Activated T-helper 9 cell treated with anti-CD3 and anti-CD28 coated beads, Interleukin-2, amount 50 U/mL, for 16 hours (primary cell): Measurements from ENCODE around the gene OVOL3.
"Not testable (repeated sequence)": the region's sequence is repeated elsewhere in the genome, so short reads cannot be mapped to it uniquely, and the experiment has no call there.

Experiments
- DNase-seq: peaks from one replicate; pipeline ENCODE4 v3.0.0-alpha.2; 2020; ENCODE audit warnings: low read depth

The OVOL3 gene

GRCh38 chr19:36134867-36135266 is 23.9 kb downstream of the OVOL3 start:
- DNase-seq: not testable (repeated sequence)

- DNase-seq: no peak
These were observed 26.2 kb downstream of the OVOL3 start for GRCh38 chr19:36136964-36137686.

- no peak for DNase-seq
These were observed 28.2 kb downstream of the OVOL3 start for GRCh38 chr19:36139120-36139472.

GRCh38 chr19:36139473-36140303 is 28.7 kb downstream of the OVOL3 start, which contains the start of gene CAPNS1:
Gene CAPNS1 (plus strand): TSS chr19:36140066. CDS start chr19:36141012, 946 bp downstream.
- peak; percentile 87 for DNase-seq

- DNase-seq: peak; percentile 19
These were observed 29.5 kb downstream of the OVOL3 start for GRCh38 chr19:36140304-36141038.

GRCh38 chr19:36141039-36141927 is 30.3 kb downstream of the OVOL3 start:
- peak; percentile 86 for DNase-seq

- no peak for DNase-seq
These were observed 31.1 kb downstream of the OVOL3 start for GRCh38 chr19:36142046-36142445.

- no peak for DNase-seq
These were observed 31.6 kb downstream of the OVOL3 start for GRCh38 chr19:36142496-36142895.

- DNase-seq: no peak
These were observed 33.7 kb downstream of the OVOL3 start for GRCh38 chr19:36144624-36145023.

- DNase-seq: no peak
These were observed 38.9 kb downstream of the OVOL3 start for GRCh38 chr19:36149673-36150406.

- DNase-seq: no peak
These were observed 39.6 kb downstream of the OVOL3 start for GRCh38 chr19:36150586-36150985.

GRCh38 chr19:36151144-36152018 is 40.4 kb downstream of the OVOL3 start:
- no peak for DNase-seq

GRCh38 chr19:36152019-36152351 is 41.0 kb downstream of the OVOL3 start:
- DNase-seq: no peak

GRCh38 chr19:36152352-36153091 is 41.6 kb downstream of the OVOL3 start, which contains the start of gene COX7A1:
Gene COX7A1 (minus strand): TSS chr19:36152447. CDS start chr19:36152407, 40 bp downstream.
- DNase-seq: no peak

GRCh38 chr19:36153126-36153525 is 42.2 kb downstream of the OVOL3 start:
- DNase-seq: no peak

GRCh38 chr19:36160821-36161596 is 50.1 kb downstream of the OVOL3 start:
- no peak for DNase-seq
